Measurements from ENCODE around the gene ESYT2.

DNA sequence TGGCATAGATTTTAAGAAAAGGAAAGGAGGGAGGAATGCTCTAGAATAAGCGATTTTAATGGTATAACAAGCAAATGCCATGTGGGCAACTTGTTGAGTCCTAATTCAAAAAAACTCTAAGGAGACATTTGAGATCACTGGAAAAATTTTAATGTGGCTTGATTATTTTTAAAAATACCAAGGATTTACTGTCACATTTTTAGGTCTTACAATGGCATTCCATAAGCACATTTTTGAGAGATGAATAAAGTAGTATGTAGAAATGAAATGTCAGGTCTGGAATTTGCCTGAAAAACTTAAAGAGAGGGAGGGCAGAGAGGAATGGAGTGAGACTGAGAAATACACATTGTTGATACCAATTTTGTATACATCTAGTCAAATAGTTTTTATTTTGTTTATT is 145.0 kb downstream of the ESYT2 start:
- TF ChIP-seq, protein P1, sequence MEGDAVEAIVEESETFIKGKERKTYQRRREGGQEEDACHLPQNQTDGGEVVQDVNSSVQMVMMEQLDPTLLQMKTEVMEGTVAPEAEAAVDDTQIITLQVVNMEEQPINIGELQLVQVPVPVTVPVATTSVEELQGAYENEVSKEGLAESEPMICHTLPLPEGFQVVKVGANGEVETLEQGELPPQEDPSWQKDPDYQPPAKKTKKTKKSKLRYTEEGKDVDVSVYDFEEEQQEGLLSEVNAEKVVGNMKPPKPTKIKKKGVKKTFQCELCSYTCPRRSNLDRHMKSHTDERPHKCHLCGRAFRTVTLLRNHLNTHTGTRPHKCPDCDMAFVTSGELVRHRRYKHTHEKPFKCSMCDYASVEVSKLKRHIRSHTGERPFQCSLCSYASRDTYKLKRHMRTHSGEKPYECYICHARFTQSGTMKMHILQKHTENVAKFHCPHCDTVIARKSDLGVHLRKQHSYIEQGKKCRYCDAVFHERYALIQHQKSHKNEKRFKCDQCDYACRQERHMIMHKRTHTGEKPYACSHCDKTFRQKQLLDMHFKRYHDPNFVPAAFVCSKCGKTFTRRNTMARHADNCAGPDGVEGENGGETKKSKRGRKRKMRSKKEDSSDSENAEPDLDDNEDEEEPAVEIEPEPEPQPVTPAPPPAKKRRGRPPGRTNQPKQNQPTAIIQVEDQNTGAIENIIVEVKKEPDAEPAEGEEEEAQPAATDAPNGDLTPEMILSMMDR (IDR thresholded peaks at IDR 0.05; ENCODE audit: insufficient read depth, low read depth, low read length) = no peak
- TF ChIP-seq EZH2 (IDR thresholded peaks at IDR 0.05; ENCODE audit: insufficient read depth, low read length) = no peak

Measured in astrocyte (in vitro differentiated cells and primary cell).